ENCODE results near the gene BLNK.

The BLNK gene

DNA sequence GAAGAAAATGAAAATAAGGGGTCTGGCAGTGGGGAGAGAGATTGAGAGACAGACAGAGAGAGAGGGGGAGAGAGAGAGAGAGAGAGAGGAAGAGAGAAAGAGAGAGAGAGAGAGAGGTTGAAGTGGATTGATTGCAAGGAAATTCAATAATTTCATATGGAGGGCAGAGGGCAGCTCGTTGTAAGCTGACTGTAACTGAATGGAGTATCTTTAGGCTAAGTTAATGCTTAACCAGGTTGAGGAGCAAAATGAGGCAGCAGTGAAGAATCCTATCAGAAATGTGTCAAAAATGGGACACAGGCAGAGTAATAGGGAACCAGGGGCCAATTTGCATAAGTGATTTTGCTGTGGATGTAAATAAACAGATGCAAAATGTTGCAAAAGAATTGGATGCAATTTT, 21.0 kb downstream of the BLNK start:
- H3K9ac ChIP-seq (ENCODE audit: low read length) = no peak overlapping the region
- no peaks in the 10 kb centered on the region for H3K36me3 ChIP-seq (ENCODE audit: control insufficient read depth, insufficient read depth, low read length)
- H3K4me1 ChIP-seq (ENCODE audit: control insufficient read depth, insufficient read depth, low read length) = no peaks in the 10 kb centered on the region
- no peak overlapping the region for H3K27ac ChIP-seq (ENCODE audit: low read depth, low read length)
- H3K27me3 ChIP-seq (ENCODE audit: control insufficient read depth, insufficient read depth, low read length) = no peaks in the 10 kb centered on the region
- H3K4me3 ChIP-seq (ENCODE audit: low read length) = no peak overlapping the region

DNA sequence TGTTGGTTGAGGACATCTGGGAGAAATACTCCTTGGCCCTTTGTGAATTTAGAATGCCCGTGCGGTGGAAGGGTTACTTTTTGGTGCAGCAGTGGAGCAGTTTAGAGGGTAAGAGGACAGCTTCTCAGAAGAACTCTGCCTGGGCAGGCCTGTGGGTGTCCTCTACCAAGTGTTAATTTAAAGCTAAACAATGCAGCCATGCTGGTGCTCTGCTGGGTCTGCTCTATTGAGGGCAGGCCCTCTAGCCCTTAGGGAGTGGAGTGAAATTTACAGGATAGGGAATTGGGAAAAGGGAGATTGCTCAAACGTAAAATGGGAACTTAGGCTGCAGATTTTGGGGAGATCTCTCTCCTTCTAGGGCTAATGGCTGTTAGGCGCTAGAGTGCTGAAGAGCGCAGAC, 22.1 kb downstream of the BLNK start:
- Histone ChIP-seq H3K4me1 (ENCODE audit: control insufficient read depth, insufficient read depth, low read length) (no peaks in the 10 kb centered on the region), H3K27ac (ENCODE audit: low read depth, low read length) (no peak overlapping the region), H3K9ac (ENCODE audit: low read length) (no peak overlapping the region), H3K36me3 (ENCODE audit: control insufficient read depth, insufficient read depth, low read length) (no peaks in the 10 kb centered on the region), H3K4me3 (ENCODE audit: low read length) (no peak overlapping the region), H3K27me3 (ENCODE audit: control insufficient read depth, insufficient read depth, low read length) (no peaks in the 10 kb centered on the region)

DNA sequence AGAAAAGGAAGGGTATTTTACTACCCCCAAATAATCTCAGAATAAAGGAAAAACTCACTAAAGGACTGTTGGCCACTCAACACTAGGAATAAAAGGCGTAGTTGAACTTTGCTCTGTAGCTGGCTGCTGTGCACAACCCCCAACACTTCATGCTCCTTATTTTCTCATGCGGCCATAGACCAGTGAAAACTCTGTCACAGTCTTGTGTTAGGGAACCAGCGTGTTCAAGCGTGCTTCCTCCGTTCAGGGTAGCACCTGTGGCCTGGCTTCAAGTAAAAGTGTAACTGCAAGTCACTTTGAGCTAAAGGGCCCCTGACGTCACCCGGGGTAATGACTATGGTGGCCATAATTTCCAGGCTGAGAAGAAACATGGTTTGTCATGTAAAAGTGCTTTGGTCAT, 27.0 kb downstream of the BLNK start:
- Histone ChIP-seq H3K27me3 (ENCODE audit: control insufficient read depth, insufficient read depth, low read length) (no peaks in the 10 kb centered on the region), H3K9ac (ENCODE audit: low read length) (no peak overlapping the region), H3K4me3 (ENCODE audit: low read length) (no peak overlapping the region), H3K4me1 (ENCODE audit: control insufficient read depth, insufficient read depth, low read length) (no peaks in the 10 kb centered on the region), H3K27ac (ENCODE audit: low read depth, low read length) (no peak overlapping the region), H3K36me3 (ENCODE audit: control insufficient read depth, insufficient read depth, low read length) (no peaks in the 10 kb centered on the region)

DNA sequence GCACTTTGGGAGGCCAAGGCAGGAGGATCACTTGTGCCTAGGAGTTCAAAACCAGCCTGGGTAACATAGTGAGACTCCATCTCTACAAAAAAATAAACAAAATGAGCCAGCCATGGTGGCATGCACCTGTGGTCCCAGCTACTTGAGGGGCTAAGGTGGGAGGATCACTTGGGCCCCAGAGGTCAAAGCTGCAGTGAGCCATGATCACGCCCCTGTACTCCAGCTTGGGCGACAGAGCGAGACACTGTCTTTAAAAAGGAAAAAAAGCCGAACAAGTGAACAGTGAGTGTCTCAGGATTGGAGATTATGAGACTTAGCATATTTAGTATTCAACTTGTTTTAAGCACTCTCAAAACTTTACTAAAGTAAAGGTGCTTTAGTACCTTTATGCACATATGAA, 28.1 kb downstream of the BLNK start:
- Histone ChIP-seq H3K4me3 (ENCODE audit: low read length) (no peak overlapping the region), H3K27ac (ENCODE audit: low read depth, low read length) (no peak overlapping the region), H3K27me3 (ENCODE audit: control insufficient read depth, insufficient read depth, low read length) (no peaks in the 10 kb centered on the region), H3K36me3 (ENCODE audit: control insufficient read depth, insufficient read depth, low read length) (no peaks in the 10 kb centered on the region), H3K9ac (ENCODE audit: low read length) (no peak overlapping the region), H3K4me1 (ENCODE audit: control insufficient read depth, insufficient read depth, low read length) (no peaks in the 10 kb centered on the region)

DNA sequence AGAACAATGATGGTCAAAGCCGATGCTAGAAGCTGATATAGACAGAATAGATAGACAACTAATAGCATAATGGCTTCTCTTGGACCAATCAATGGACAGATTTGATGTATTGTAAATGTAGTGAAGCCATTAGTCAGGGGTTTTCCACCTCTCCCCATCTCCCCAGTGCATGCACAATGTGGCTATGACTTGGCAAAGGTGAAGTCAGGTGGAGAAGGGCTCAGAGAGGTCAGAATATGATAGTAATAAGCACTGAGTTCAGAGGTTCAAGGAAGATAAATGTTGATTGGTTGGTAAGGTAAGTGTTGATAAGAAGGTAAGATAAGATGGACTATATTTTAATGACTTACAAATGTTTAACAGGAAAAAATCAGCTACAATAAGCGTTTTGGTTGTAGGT, 28.5 kb downstream of the BLNK start:
- Histone ChIP-seq H3K4me3 (ENCODE audit: low read length) (no peak overlapping the region), H3K27me3 (ENCODE audit: control insufficient read depth, insufficient read depth, low read length) (no peaks in the 10 kb centered on the region), H3K4me1 (ENCODE audit: control insufficient read depth, insufficient read depth, low read length) (no peaks in the 10 kb centered on the region), H3K27ac (ENCODE audit: low read depth, low read length) (no peak overlapping the region), H3K36me3 (ENCODE audit: control insufficient read depth, insufficient read depth, low read length) (no peaks in the 10 kb centered on the region), H3K9ac (ENCODE audit: low read length) (no peak overlapping the region)

DNA sequence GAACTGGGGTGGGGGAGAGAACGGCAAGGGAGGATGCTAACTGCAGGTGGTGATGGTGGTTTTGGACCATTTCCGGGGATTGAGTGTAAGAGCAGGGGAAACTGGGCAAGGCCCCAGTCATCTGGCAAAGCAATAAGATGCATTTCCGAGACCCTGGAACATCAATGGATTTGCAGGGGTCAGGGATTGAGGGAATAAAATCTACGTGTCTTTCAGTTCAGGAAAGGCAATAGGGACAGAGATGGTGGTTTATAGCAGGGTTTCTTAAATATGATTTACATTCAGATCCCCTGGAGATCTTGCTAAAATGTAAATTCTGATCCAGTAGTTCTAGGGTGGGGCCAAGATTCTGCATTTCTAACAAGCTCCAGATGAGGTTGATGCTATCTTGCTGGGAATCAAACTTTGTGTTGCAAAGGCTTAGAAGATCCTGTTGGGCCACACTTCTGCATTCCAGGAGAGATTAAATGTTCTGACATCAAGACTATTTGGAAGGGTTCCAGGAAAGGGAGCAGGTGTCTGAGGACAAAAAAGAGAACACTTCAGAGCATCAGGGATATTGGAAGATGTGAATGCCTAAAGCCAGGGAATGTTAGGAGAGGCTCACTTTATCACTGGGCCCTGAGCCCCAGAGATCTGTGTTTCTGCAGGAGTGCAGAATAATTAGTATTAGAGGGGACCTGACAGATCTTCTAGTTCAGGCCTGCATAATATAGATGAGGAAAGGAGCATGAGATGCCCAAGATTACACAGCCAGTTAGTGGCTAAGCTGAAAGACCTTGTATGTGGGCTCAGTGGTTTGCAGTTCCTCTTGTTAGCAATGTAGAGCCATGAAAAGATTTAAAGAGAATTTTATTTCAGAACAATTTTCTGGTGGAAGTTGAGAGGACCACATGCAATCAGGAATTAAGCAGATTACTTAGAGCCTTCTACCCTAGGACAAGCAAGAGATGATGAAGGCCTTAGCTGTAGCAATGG, 32.4 kb downstream of the BLNK start:
- Histone ChIP-seq H3K27me3 (ENCODE audit: control insufficient read depth, insufficient read depth, low read length) (no peaks in the 10 kb centered on the region), H3K4me3 (ENCODE audit: low read length) (no peak overlapping the region), H3K27ac (ENCODE audit: low read depth, low read length) (no peak overlapping the region), H3K36me3 (ENCODE audit: control insufficient read depth, insufficient read depth, low read length) (no peaks in the 10 kb centered on the region), H3K9ac (ENCODE audit: low read length) (no peak overlapping the region), H3K4me1 (ENCODE audit: control insufficient read depth, insufficient read depth, low read length) (no peaks in the 10 kb centered on the region)

DNA sequence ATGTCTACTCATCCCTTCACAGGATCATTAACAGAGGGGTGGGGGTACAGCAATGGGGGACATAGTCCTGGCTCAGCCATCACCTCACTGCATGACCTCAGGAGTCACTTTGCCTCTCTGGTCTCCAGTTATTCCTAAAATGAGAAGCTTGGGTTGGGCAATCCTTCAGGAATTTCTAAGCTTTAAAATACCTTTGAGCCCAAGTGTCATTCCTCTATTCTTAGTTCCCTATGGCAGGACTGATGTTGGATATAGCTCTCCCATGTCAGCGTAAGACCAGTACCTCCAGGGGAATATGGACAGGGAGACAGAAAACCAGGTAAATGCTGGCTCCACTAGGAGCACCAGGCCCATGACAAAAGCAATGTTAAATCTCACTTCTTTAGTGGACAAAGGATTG, 34.5 kb downstream of the BLNK start:
- Histone ChIP-seq H3K36me3 (ENCODE audit: control insufficient read depth, insufficient read depth, low read length) (no peaks in the 10 kb centered on the region), H3K4me3 (ENCODE audit: low read length) (no peak overlapping the region), H3K27ac (ENCODE audit: low read depth, low read length) (no peak overlapping the region), H3K4me1 (ENCODE audit: control insufficient read depth, insufficient read depth, low read length) (no peaks in the 10 kb centered on the region), H3K9ac (ENCODE audit: low read length) (no peak overlapping the region), H3K27me3 (ENCODE audit: control insufficient read depth, insufficient read depth, low read length) (no peaks in the 10 kb centered on the region)

DNA sequence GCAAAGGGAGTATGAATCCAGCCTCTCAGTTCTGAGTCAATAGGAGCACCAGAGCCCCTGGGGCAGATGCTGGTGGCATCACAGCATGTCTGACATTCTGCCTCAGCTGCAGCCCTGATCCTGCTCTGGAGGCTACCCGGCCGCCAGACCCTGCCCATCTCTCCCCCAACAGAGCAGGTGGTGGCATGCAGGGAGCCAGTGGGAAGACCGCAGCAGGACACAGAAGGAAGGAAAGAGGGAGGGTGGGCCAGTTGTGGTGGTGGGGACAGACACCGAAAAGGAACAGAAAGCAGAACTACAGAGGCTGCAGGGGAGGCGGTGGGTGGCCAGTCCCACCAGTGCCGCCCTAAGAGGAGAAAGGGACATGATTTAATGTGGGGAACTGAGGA, 35.3 kb downstream of the BLNK start:
- Histone ChIP-seq H3K27me3 (ENCODE audit: control insufficient read depth, insufficient read depth, low read length) (no peaks in the 10 kb centered on the region), H3K4me1 (ENCODE audit: control insufficient read depth, insufficient read depth, low read length) (no peaks in the 10 kb centered on the region), H3K27ac (ENCODE audit: low read depth, low read length) (no peak overlapping the region), H3K36me3 (ENCODE audit: control insufficient read depth, insufficient read depth, low read length) (no peaks in the 10 kb centered on the region), H3K9ac (ENCODE audit: low read length) (no peak overlapping the region), H3K4me3 (ENCODE audit: low read length) (no peak overlapping the region)

DNA sequence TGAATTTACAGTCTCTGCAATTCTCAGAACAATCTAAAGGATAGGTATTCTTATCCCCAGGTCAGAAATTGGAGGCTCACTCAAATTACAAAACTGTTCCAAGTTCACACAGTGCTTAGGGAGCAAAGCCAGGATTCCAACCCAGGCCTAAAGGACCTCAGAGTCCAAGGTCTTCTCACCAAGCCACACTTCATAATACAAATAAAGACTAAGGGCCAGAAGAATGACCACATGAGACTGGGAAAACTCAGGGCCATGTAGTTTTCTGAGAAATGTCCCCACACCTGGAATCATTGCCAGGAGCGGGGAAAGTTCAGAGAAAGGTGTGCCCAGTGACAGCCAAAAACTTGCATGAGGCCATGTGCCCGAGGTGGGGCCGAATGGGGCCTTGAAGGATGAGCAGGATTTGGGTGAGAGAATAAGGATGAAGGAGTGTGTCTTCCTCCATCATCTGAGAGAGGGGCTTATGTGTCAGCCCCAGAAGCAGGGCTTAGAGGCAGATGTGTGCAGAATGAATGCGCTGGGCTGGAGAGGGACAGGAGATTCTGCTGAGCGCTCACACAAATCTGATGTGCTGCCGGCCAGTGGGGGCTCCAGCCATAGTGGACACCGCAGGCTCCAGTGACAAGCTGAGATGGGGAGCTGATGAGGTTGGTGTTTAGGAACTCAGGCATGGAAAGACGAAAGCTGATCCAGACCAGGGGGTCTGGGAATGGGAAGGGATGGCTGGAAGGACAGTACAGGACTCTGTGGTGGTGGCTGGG, 35.9 kb downstream of the BLNK start:
- no peak overlapping the region for H3K4me3 ChIP-seq (ENCODE audit: low read length)
- no peaks in the 10 kb centered on the region for H3K4me1 ChIP-seq (ENCODE audit: control insufficient read depth, insufficient read depth, low read length)
- H3K27ac ChIP-seq (ENCODE audit: low read depth, low read length) = no peak overlapping the region
- H3K36me3 ChIP-seq (ENCODE audit: control insufficient read depth, insufficient read depth, low read length) = no peaks in the 10 kb centered on the region
- H3K27me3 ChIP-seq (ENCODE audit: control insufficient read depth, insufficient read depth, low read length) = no peaks in the 10 kb centered on the region
- H3K9ac ChIP-seq (ENCODE audit: low read length) = no peak overlapping the region

DNA sequence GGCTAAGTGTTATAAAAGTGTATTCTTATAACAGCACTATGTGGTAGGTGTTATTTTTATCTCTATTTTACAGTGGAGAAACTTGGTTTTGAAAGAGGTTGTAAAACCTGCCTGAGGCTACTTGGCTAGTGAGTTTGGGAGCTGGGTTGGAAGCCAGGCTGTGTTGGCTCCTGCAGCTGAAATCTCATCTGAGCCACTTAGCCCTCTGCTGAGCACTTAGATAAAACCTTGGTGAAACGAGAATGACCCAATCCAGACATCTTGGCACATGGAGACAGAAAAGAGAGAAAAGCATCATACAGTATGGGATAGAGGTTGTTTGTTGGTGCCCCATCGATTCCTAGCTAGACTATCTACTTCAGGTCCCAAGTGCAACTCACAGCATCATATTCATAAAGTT, 37.4 kb downstream of the BLNK start:
- Histone ChIP-seq H3K4me3 (ENCODE audit: low read length) (no peak overlapping the region), H3K27me3 (ENCODE audit: control insufficient read depth, insufficient read depth, low read length) (no peaks in the 10 kb centered on the region)

DNA sequence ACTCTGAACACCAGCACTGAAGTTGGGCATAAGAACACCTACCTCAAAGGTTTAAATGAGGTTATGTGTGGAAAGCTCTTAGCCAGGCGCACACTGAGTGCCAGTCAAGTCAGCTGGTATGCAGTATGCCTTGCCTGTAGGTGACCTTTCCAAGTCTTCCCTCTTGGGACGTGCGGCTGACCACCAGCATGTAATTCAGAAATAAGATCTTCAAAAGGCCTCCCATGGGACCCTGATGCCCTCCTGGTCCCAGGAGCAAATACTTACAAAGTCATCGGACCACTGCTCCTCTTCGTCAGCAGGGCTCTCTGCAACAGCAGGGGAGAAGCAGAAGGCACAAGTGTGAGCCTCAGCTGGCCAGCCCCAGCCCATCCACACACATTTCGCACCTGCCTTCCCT, 40.8 kb downstream of the BLNK start:
- Histone ChIP-seq H3K4me1 (ENCODE audit: control insufficient read depth, insufficient read depth, low read length) (no peaks in the 10 kb centered on the region), H3K27ac (ENCODE audit: low read depth, low read length) (no peak overlapping the region), H3K9ac (ENCODE audit: low read length) (no peak overlapping the region), H3K27me3 (ENCODE audit: control insufficient read depth, insufficient read depth, low read length) (no peaks in the 10 kb centered on the region), H3K4me3 (ENCODE audit: low read length) (no peak overlapping the region), H3K36me3 (ENCODE audit: control insufficient read depth, insufficient read depth, low read length) (no peaks in the 10 kb centered on the region)

More for the DNA sequence above, 37.4 kb downstream of the BLNK start:
- Histone ChIP-seq H3K27ac (ENCODE audit: low read depth, low read length) (no peak overlapping the region), H3K36me3 (ENCODE audit: control insufficient read depth, insufficient read depth, low read length) (no peaks in the 10 kb centered on the region), H3K4me1 (ENCODE audit: control insufficient read depth, insufficient read depth, low read length) (no peaks in the 10 kb centered on the region), H3K9ac (ENCODE audit: low read length) (no peak overlapping the region)

DNA sequence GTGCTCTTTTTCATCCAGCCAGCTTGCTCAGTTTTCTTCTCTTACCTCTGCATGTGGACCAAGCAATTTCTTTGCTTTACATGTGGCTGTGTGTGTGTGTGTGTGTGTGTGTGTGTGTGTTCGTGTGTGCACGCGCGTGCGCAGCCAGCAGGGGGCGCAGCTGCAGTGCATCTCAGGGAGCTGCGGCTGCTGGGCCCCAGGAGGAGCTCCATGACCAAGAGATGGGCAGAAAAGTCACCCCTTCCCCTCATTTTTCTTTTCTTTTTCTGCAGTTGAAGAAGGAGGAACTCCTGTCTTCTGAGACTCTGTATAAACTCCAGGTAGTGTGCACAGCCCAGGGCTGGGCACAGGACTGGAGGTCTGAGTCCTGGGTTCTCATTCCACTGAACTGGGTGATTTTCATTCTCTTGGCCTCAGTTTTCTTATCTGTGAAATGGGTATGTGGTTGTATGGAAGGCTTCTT, 41.8 kb downstream of the BLNK start:
- Histone ChIP-seq H3K4me3 (ENCODE audit: low read length) (no peak overlapping the region), H3K27me3 (ENCODE audit: control insufficient read depth, insufficient read depth, low read length) (no peaks in the 10 kb centered on the region), H3K36me3 (ENCODE audit: control insufficient read depth, insufficient read depth, low read length) (no peaks in the 10 kb centered on the region), H3K9ac (ENCODE audit: low read length) (no peak overlapping the region), H3K27ac (ENCODE audit: low read depth, low read length) (no peak overlapping the region), H3K4me1 (ENCODE audit: control insufficient read depth, insufficient read depth, low read length) (no peaks in the 10 kb centered on the region)

Measured in rectal smooth muscle tissue (tissue), 1 donor.